ENCODE data around the gene ANKDD1A.

The ANKDD1A gene

DNA sequence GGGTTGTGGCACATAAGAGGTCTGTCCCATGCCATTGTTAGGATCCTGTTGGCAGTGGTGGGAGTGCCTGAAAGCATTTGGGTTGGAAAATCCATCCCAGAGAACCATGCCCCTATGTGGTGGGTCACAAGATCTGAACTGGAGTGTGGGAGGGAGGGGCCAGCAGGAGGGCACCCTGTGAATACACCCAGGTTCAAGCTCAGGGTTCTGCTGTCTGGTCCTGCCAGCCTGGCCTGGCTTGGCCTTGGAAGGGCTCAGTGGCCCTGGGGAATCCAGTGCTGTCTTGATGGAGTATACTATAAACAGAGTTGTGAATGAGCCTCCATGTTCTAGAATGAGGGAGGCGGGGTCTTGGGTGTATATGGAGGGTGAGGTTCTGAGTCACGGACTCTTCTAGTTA, 11.8 kb downstream of the ANKDD1A start:
- DNase-seq (ENCODE audit: low read depth), result no peak

- DNase-seq (ENCODE audit: low read depth), result no peak
These were observed 13.9 kb downstream of the ANKDD1A start for GRCh38 chr15:64925335-64926330.

- no peak for DNase-seq (ENCODE audit: low read depth)
These were observed 15.0 kb downstream of the ANKDD1A start for GRCh38 chr15:64926661-64927060.

DNA sequence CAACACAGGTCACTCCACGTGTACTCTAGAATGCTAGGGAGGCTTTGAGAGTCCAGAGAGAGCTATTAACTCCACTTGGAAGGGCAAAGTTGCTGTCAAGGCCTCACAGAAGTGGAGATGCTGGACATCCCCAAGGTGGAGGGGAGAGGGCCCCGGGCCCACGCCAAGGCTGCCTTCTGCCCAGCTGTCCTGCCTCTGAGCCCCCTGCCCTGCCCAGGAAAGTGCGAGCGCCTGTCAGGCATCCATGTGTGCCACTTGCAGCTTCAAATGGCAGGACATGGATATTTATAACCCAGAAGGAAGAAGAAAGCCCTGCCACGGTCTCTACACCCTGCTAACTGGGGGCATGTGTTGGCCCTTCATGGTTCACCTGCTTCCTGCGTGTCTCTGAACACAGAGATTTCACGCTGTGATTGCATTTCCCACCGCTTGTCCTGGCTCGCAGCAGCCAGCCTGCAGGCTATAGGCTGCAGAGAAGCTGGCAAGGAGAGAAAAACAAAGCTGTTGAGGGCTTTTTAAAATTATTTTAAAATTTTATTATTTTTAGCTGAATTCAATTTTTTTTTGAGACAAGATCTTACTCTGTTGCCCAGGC, 17.0 kb downstream of the ANKDD1A start:
- no peak for DNase-seq (ENCODE audit: low read depth)

- no peak for DNase-seq (ENCODE audit: low read depth)
These were observed 18.4 kb downstream of the ANKDD1A start for GRCh38 chr15:64930019-64930652.

DNA sequence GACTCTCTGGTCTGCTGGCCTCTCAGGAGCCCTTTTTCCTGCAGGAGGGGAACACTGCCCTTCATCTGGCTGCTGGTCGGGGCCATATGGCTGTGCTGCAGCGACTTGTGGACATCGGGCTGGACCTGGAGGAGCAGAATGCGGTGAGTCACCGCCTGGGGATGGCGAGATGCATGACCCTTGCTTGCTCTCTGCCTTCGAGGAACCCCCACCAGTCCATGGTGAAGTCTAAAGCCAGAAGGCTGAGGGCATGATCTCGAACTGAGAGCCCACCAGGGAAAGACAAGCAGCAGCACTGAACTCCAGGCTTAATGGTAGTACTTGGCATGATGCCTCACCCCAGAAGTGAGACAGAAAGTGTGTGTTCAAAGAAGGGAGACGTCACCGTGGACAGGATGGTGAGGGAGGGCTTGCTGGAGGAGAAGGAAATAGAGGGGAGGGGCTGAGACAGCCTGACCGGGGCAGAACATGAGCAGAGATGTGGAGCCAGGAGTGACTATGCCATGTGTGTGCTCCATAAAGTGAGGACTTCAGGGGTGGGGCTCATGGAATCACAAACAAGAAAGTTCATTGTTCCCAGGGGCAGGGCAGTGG, 19.2 kb downstream of the ANKDD1A start:
- DNase-seq (ENCODE audit: low read depth), result no peak

DNA sequence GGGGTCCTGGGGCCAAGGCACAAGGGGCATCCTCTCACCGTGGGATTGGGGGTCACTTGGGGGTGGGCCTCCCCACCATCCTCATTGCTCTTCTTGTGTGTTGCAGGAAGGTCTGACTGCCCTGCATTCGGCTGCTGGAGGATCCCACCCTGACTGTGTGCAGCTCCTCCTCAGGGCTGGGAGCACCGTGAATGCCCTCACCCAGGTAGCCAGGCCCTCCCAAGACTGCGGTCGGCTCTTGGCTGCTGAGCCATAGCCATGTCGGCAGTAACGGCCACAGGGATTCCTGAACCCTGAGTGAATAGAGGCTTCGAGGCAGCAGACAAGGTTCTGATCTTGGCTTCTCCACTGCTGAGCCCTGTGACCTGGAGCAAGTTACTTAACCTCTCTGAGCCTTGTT, 19.7 kb downstream of the ANKDD1A start:
- DNase-seq (ENCODE audit: low read depth), result no peak

- DNase-seq (ENCODE audit: low read depth), result no peak
These were observed 22.3 kb downstream of the ANKDD1A start for GRCh38 chr15:64934023-64934422.

GRCh38 chr15:64938192-64938591, 26.5 kb downstream of the ANKDD1A start:
- no peak for DNase-seq (ENCODE audit: low read depth)

- DNase-seq (ENCODE audit: low read depth), result no peak
These were observed 30.7 kb downstream of the ANKDD1A start for GRCh38 chr15:64942356-64942755.

GRCh38 chr15:64943512-64944225, 32.0 kb downstream of the ANKDD1A start:
- no peak for DNase-seq (ENCODE audit: low read depth)

DNA sequence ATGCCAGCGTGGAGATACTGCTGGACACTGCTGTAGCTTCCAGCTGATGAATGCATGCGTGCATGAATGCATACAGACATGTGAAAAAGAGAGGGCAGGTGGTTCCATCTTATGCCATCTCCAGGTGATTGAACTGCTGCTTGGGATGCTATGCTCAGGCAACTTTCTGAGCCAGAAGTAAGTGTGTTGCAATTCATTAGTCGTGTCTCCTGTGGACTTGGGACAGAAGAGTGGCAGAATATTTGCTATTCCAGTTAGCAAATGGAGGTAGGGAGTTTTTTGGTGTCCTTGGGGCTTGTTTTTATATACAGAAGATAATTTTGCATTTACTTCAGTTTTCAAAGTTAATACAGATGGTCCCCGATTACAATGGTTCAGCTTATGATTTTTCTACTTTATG, 33.3 kb downstream of the ANKDD1A start:
- no peak for DNase-seq (ENCODE audit: low read depth)

DNA sequence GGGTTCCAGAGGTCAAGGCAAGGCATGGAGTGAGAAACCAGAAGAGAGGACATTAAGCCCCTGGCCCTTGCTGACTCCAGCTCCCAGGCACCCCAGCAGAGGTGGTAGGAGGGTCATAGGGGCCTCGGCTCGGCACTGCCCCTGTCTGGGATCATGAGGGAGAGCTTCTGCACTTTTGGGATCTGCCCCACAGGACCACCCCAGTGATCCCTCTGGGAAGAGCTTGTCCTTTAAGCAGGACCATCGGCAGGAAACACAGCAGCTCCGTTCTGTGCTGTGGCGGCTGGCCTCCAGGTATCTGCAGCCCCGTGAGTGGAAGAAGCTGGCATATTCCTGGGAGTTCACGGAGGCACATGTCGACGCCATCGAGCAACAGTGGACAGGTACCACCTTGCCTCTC, 35.5 kb downstream of the ANKDD1A start:
- DNase-seq (ENCODE audit: low read depth), result no peak

DNA sequence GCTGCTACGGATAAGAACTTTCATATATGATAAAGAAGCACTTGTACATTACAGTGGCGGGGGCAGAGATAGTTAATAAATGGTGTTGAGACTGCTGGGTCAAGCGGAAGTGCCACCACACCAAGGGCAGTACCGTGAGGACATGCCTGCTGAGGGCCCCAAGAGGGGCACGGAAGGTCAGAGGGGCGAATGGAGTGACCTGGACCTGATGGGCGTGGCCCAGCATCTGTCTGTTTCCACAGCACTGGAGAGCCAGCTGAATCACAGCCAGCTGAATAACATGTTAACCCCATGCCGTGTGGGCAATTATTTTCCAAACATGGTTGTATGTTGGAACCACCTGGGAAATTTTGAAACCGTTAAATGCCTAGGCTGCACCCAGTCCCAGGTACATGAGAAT, 37.2 kb downstream of the ANKDD1A start:
- DNase-seq (ENCODE audit: low read depth), result no peak

DNA sequence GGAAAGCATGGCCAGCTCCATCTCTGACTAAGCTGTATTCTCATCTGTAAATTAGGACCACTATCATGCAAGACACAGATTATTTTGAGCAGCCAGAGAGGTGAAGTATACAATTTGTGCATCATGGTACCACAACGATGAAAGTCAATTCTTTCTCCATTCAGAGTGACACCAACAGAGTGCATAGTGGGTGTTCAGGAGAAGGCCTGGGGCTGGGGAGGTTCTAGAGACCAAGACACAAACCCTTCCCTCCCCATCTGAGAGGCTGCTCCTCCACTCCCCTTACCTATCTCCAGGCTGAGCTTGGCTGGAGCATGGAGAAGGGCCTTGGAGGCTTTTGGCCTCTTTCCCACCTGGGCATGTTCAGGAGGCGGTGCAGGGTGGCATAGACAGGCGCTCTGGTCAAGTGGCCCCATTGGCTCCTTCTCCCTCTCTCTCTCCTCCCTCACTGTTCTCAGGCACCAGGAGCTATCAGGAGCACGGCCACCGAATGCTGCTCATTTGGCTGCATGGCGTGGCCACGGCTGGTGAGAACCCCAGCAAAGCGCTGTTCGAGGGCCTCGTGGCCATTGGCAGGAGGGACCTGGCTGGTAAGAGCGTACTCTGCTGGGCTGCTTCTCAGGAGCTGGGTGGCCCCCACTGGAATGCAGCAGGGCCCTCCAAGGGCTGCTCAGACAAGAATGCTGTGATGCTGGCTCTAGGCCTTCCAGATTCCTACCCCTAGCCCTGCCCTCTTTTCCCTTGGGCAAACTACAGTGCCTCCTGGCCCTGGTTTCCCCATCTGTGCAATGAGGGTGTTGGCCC, 37.9 kb downstream of the ANKDD1A start:
- DNase-seq (ENCODE audit: low read depth), result no peak

GRCh38 chr15:64950888-64951287, 39.2 kb downstream of the ANKDD1A start:
- no peak for DNase-seq (ENCODE audit: low read depth)

GRCh38 chr15:64951777-64952418, 40.2 kb downstream of the ANKDD1A start:
- no peak for DNase-seq (ENCODE audit: low read depth)

- no peak for DNase-seq (ENCODE audit: low read depth)
These were observed 42.7 kb downstream of the ANKDD1A start for GRCh38 chr15:64954395-64954794.

- no peak for DNase-seq (ENCODE audit: low read depth)
These were observed 47.4 kb downstream of the ANKDD1A start for GRCh38 chr15:64959128-64959527.

GRCh38 chr15:64960153-64960552, 48.5 kb downstream of the ANKDD1A start:
- DNase-seq (ENCODE audit: low read depth), result no peak

- no peak for DNase-seq (ENCODE audit: low read depth)
These were observed 49.3 kb downstream of the ANKDD1A start for GRCh38 chr15:64961013-64961412.
